Left colon (tissue), 2 donors: ENCODE measurements around the gene BPIFB1. TPM values are rescaled to one million over a fixed set of nuclear protein-coding genes. Genes with fewer than 3 reads are reported as not detected.

Experiments used
- ATAC-seq: fragments of 200-7000 bp; cut with Tn5 transposase; one replicate; pipeline ENCODE4 v1.9.1; 2020; ENCODE audit warnings: mild to moderate bottlenecking, moderate library complexity
- DNase-seq, 2 donors: peaks; one replicate each; pipeline ENCODE4 v3.0.0-alpha.2; 2020
- intact Hi-C, 2 donors: fragments of 100-400 bp; cut with DNase I in 1 of 2; cut with micrococcal nuclease in 1 of 2; formaldehyde crosslinking; loops; one replicate each; pipeline versions ENCODE4 v1.11.2 to v1.14.0; 2022; cut with DNase I, micrococcal nuclease
- total RNA-seq, 2 donors: library from RNA; stranded (reverse); fragmentation: NEBNext Ultra II Directional; extraction: Animal tissue kit (Norgen Biotek cat#: 25700); gene quantifications; one replicate each; pipeline ENCODE4 v1.2.1, GENCODE V29; 2021
- donor health status: DM: no; HTN: no; CAD: no.
- donor health status: DM: yes; HTN: yes; CAD: no.

BPIFB1 gene
- total RNA-seq, 2 donors from 2014 or later: not detected

- DNase-seq: no peak
- intact Hi-C loops: no loop called here
- ATAC-seq: no peak
Measured at GRCh38 chr20:33267701-33268100, 15.3 kb upstream of the BPIFB1 start.

GRCh38 chr20:33272155-33272873, 10.7 kb upstream of the BPIFB1 start:
- intact Hi-C loops: no loop called here
- ATAC-seq: no peak
- no peak for DNase-seq

GRCh38 chr20:33273117-33273851, 9.7 kb upstream of the BPIFB1 start:
- intact Hi-C loops: no loop called here
- DNase-seq: no peak
- ATAC-seq: no peak

- intact Hi-C loops: no loop called here
- DNase-seq (no peak), ATAC-seq (no peak)
Measured at GRCh38 chr20:33275215-33275614, 7.8 kb upstream of the BPIFB1 start.

- ATAC-seq: no peak
- DNase-seq: no peak
- intact Hi-C loops: no loop called here
Measured at GRCh38 chr20:33275871-33276270, 7.1 kb upstream of the BPIFB1 start.

GRCh38 chr20:33276303-33277113, 6.5 kb upstream of the BPIFB1 start:
- DNase-seq (no peak), ATAC-seq (no peak)
- intact Hi-C loops: no loop called here

- intact Hi-C loops: no loop called here
- DNase-seq: no peak
- no peak for ATAC-seq
Measured at GRCh38 chr20:33277471-33278441, 5.3 kb upstream of the BPIFB1 start.

GRCh38 chr20:33278700-33279099, 4.3 kb upstream of the BPIFB1 start:
- ATAC-seq: no peak
- intact Hi-C loops: no loop called here

GRCh38 chr20:33279261-33279910, 3.6 kb upstream of the BPIFB1 start:
- intact Hi-C loops: no loop called here
- ATAC-seq (no peak), DNase-seq (no peak)

More at GRCh38 chr20:33278700-33279099, 4.3 kb upstream of the BPIFB1 start:
- DNase-seq: no peak

GRCh38 chr20:33280000-33280680, 2.9 kb upstream of the BPIFB1 start:
- intact Hi-C loops: no loop called here
- no peak for ATAC-seq
- no peak for DNase-seq

- ATAC-seq (no peak), DNase-seq (no peak)
- intact Hi-C loops: no loop called here
Measured at GRCh38 chr20:33280775-33281174, 2.2 kb upstream of the BPIFB1 start.

- intact Hi-C loops: no loop called here
- ATAC-seq: no peak
Measured at GRCh38 chr20:33281550-33282146, 1.4 kb upstream of the BPIFB1 start.

GRCh38 chr20:33282196-33282934, 649 bp upstream of the BPIFB1 start:
- intact Hi-C loops: no loop called here
- DNase-seq (no peak), ATAC-seq (no peak)

More at GRCh38 chr20:33281550-33282146, 1.4 kb upstream of the BPIFB1 start:
- no peak for DNase-seq

GRCh38 chr20:33284284-33284683, 1.3 kb downstream of the BPIFB1 start:
- ATAC-seq (no peak), DNase-seq (no peak)
- intact Hi-C loops: no loop called here

- ATAC-seq (no peak), DNase-seq (no peak)
- intact Hi-C loops: no loop called here
Measured at GRCh38 chr20:33284937-33285336, 1.9 kb downstream of the BPIFB1 start.

- intact Hi-C loops: no loop called here
- DNase-seq: no peak
- no peak for ATAC-seq
Measured at GRCh38 chr20:33285861-33286495, 3.0 kb downstream of the BPIFB1 start.
